IMR-90 (cell line): Measurements from ENCODE around the gene CFAP58. TPM values are rescaled to one million over a fixed set of nuclear protein-coding genes. Genes with fewer than 3 reads are reported as not detected.
A peak's percentile ranks its signal among the peaks of the same experiment; 100 is the strongest.

Experiments
- ATAC-seq: fragments of 200-7000 bp; cut with Tn5 transposase; 2 replicates; pipeline ENCODE4 v1.9.1; 2020; ENCODE audit warnings: low read depth, mild to moderate bottlenecking, moderate library complexity
- BruUV-seq: library from RNA; stranded (reverse); fragments of 400-500 nt; replicated peaks from 2 replicates; lab custom pipeline; 2021; lab: Mats Ljungman, UMichigan
- CTCF ChIA-PET: fragments of 300-600 bp; formaldehyde crosslinking; extraction: SDS; loops from one replicate; lab custom pipeline; 2021; ENCODE audit warnings: antibody characterized with exemption; lab: Yijun Ruan, JAX
- POLR2A ChIA-PET: fragments of 300-600 bp; sonication (Branson Sonifier 250); formaldehyde crosslinking; loops from one replicate; lab custom pipeline; 2022; ENCODE audit warnings: antibody characterized with exemption; ENCODE audit not compliant: unreplicated experiment; lab: Charles Lee
- DNase-seq: peaks from one replicate; pipeline ENCODE4 v3.0.0; 2013
- H2AFZ ChIP-seq: replicated peaks from 2 replicates; pipeline ENCODE3; 2013; ENCODE audit warnings: low read length, mild to moderate bottlenecking; ENCODE audit not compliant: poor library complexity
- H2AK5ac ChIP-seq: 2 replicates; pipeline ENCODE4 v1.6.1; 2013; ENCODE audit warnings: low read depth, low read length, inconsistent platforms
- H2AK9ac ChIP-seq: replicated peaks from 2 replicates; pipeline ENCODE3; 2013; ENCODE audit warnings: mild to moderate bottlenecking, low read depth, low read length, moderate library complexity; ENCODE audit not compliant: poor library complexity
- H2BK120ac ChIP-seq: 2 replicates; pipeline ENCODE4 v1.6.1; 2013; ENCODE audit warnings: low read depth, low read length, inconsistent platforms
- H2BK15ac ChIP-seq: 3 replicates; pipeline ENCODE4 v1.6.1; 2013; ENCODE audit warnings: low read depth, low read length, inconsistent platforms
- H2BK20ac ChIP-seq: 2 replicates; pipeline ENCODE4 v1.6.1; 2013; ENCODE audit warnings: low read depth, mild to moderate bottlenecking, inconsistent platforms, low read length, moderate library complexity
- H2BK5ac ChIP-seq: 2 replicates; pipeline ENCODE4 v1.6.1; 2013; ENCODE audit warnings: mild to moderate bottlenecking, low read depth, low read length, inconsistent platforms; ENCODE audit not compliant: poor library complexity, severe bottlenecking
- H3K14ac ChIP-seq: replicated peaks from 2 replicates; pipeline ENCODE4 v1.6.1; 2013; ENCODE audit warnings: low read depth, low read length, inconsistent platforms
- H3K18ac ChIP-seq: 2 replicates; pipeline ENCODE4 v1.6.1; 2013; ENCODE audit warnings: low read depth, low read length, control low read depth
- H3K23ac ChIP-seq: 2 replicates; pipeline ENCODE4 v1.6.1; 2013; ENCODE audit warnings: low read depth, low read length, inconsistent platforms
- H3K27ac ChIP-seq: 2 replicates; pipeline ENCODE4 v1.5.1; 2013; ENCODE audit warnings: mild to moderate bottlenecking, control low read depth, low read length; ENCODE audit not compliant: insufficient read depth
- H3K27me3 ChIP-seq: 2 replicates; pipeline ENCODE4 v1.6.1; 2013; ENCODE audit warnings: low read length; ENCODE audit not compliant: control insufficient read depth, insufficient read depth
- H3K36me3 ChIP-seq: 2 replicates; pipeline ENCODE4 v1.6.1; 2013; ENCODE audit warnings: low read length, mixed read lengths; ENCODE audit not compliant: control insufficient read depth, insufficient read depth
- H3K4ac ChIP-seq: 2 replicates; pipeline ENCODE4 v1.6.1; 2013; ENCODE audit warnings: low read depth, low read length, inconsistent platforms
- H3K4me1 ChIP-seq: 2 replicates; pipeline ENCODE4 v1.6.1; 2013; ENCODE audit warnings: low read length, mixed read lengths; ENCODE audit not compliant: control insufficient read depth, insufficient read depth
- H3K4me2 ChIP-seq: 2 replicates; pipeline ENCODE4 v1.6.1; 2013; ENCODE audit warnings: low read depth, mild to moderate bottlenecking, control low read depth, low read length, moderate library complexity
- H3K4me3 ChIP-seq: 2 replicates; pipeline ENCODE4 v1.5.1; 2013; ENCODE audit warnings: low read depth, mild to moderate bottlenecking, control low read depth, low read length, moderate library complexity; ENCODE audit not compliant: insufficient read depth
- H3K56ac ChIP-seq: 2 replicates; pipeline ENCODE4 v1.6.1; 2013; ENCODE audit warnings: low read length, inconsistent platforms; ENCODE audit not compliant: insufficient read depth; ENCODE audit errors: extremely low read depth
- H3K79me1 ChIP-seq, 2 experiments: 2 replicates each; pipeline ENCODE4 v1.6.1; 2013; ENCODE audit warnings: low read length in 2 of 2, inconsistent platforms in 1 of 2, low read depth in 1 of 2
- H3K9ac ChIP-seq: 2 replicates; pipeline ENCODE4 v1.6.1; 2013; ENCODE audit warnings: low read depth, low read length, control low read depth
- H3K9me1 ChIP-seq: 2 replicates; pipeline ENCODE4 v1.6.1; 2013; ENCODE audit warnings: low read length, inconsistent platforms; ENCODE audit not compliant: insufficient read depth
- H3K9me3 ChIP-seq: 2 replicates; pipeline ENCODE4 v1.6.1; 2013; ENCODE audit warnings: low read length; ENCODE audit not compliant: control insufficient read depth, insufficient read depth
- H4K20me1 ChIP-seq: 2 replicates; pipeline ENCODE4 v1.6.1; 2013; ENCODE audit warnings: low read length, inconsistent platforms; ENCODE audit not compliant: insufficient read depth
- H4K5ac ChIP-seq: 2 replicates; pipeline ENCODE4 v1.6.1; 2013; ENCODE audit warnings: mild to moderate bottlenecking, low read depth, low read length, control low read depth
- H4K8ac ChIP-seq, 2 experiments: 2 replicates each; pipeline ENCODE4 v1.6.1; 2013; ENCODE audit warnings: low read depth in 2 of 2, low read length in 2 of 2, control low read depth in 1 of 2, inconsistent platforms in 1 of 2
- H4K91ac ChIP-seq: 2 replicates; pipeline ENCODE4 v1.6.1; 2013; ENCODE audit warnings: low read depth, low read length, inconsistent platforms; ENCODE audit not compliant: insufficient read depth
- CEBPB ChIP-seq: IDR thresholded peaks from 2 replicates; pipeline ENCODE4 v1.6.1; 2012; ENCODE audit warnings: low read depth, low read length, improper control_type of control experiment
- FOS ChIP-seq: fragments of 150-350 bp; IDR thresholded peaks from 2 replicates; pipeline ENCODE4 v1.6.1; 2016; ENCODE audit warnings: low read depth, low read length
- POLR2A ChIP-seq: IDR thresholded peaks from 2 replicates; pipeline ENCODE4 v1.6.1; 2012; ENCODE audit warnings: mild to moderate bottlenecking, low read depth, low read length
- RFX5 ChIP-seq: IDR thresholded peaks from 2 replicates; pipeline ENCODE4 v1.8.0; 2012; ENCODE audit warnings: low read depth, mild to moderate bottlenecking, low read length, moderate library complexity
- SMC3 ChIP-seq: fragments of 150-350 bp; IDR thresholded peaks from 2 replicates; pipeline ENCODE4 v1.6.1; 2016; ENCODE audit warnings: low read depth, mild to moderate bottlenecking, antibody characterized with exemption, low read length, moderate library complexity
- WGBS, 2 experiments: methylation state at CpG; one replicate each; pipeline versions ENCODE4 v1.1.5 to v1.1.7; 2013; ENCODE audit warnings: missing lambda C conversion rate in 2 of 2; ENCODE audit not compliant: insufficient read length in 1 of 2; ENCODE audit errors: extremely low coverage in 2 of 2; 5-methylcytosine and 5-hydroxymethylcytosine counted together
- dilution Hi-C: fragments of 300-500 bp; cut with HindIII; formaldehyde crosslinking; loops from one replicate; pipeline ENCODE4 v1.14.3; 2018; ENCODE audit warnings: low sequenced_read_pairs; ENCODE audit not compliant: unreplicated experiment
- in situ Hi-C: fragments of 300-500 bp; cut with MboI; formaldehyde crosslinking; loops from 3 replicates; pipeline ENCODE4 v1.14.3; 2019; ENCODE audit warnings: low sequenced_read_pairs, inconsistent platforms, mixed read lengths
- intact Hi-C: fragments of 100-400 bp; cut with micrococcal nuclease; formaldehyde crosslinking; loops from 2 replicates; pipeline ENCODE4 v1.10.0; 2022
- polyA plus RNA-seq, 3 experiments: library from polyadenylated mRNA; depleted of rRNA; stranded (reverse); fragments of >200 nt; gene quantifications; 2 replicates each; pipeline ENCODE4 v1.2.3, GENCODE V29; 2012; ENCODE audit warnings: low replicate concordance in 1 of 3
- total RNA-seq: library from RNA; depleted of rRNA; stranded (reverse); fragments of >200 nt; gene quantifications from 2 replicates; pipeline ENCODE4 v1.2.3, GENCODE V29; 2012

The CFAP58 gene
- total and polyA plus RNA-seq, 2 of the 4 experiments (the other 2 are of a cell fraction), result 0.36 to 0.72 TPM

DNA sequence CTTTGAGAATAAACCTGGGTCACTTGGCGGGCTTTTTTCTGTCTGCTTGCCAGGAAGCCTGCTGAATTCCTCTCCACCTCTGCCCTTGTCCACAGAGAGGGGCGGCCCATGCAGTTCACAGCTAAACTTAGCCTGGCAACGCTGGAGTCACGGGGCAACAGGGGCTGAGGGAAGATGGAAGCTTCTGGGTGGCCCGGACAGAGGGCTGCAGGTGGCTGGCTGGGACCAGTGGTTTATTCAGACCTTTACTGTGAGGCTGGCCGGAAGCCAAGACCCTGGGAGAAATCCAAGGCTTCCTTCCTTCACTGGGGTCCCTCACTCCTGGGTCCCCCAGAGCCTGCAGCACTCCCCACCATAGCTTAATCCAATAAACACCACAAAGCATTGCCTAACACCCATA is 32.4 kb upstream of the CFAP58 start:
- Histone ChIP-seq H3K79me1 (peaks cover 10 to 92% of the 10 kb centered on the region in 2 experiments), H2AK5ac (no peak overlapping the region), H2BK5ac (no peak overlapping the region), H3K36me3 (no peaks in the 10 kb centered on the region; the same call in 1 of the 2 replicates), H3K4me1 (peaks cover 43% of the 10 kb centered on the region), H3K4ac (no peak overlapping the region), H3K27me3 (no peaks in the 10 kb centered on the region), H3K23ac (no peak overlapping the region), H4K91ac (no peak overlapping the region), H3K9me1 (peaks cover 68% of the 10 kb centered on the region), H4K8ac (no peak overlapping the region; a peak in 1 of 4 replicates), H2BK20ac (no peak overlapping the region), H3K56ac (no peak overlapping the region), H3K4me2 (no peak overlapping the region), H3K9me3 (no peaks in the 10 kb centered on the region), H2AFZ (no peak overlapping the region), H3K9ac (no peak overlapping the region), H2BK120ac (no peak overlapping the region), H3K27ac (no peak overlapping the region), H2AK9ac (no peak overlapping the region), H4K5ac (no peak overlapping the region), H3K18ac (no peak overlapping the region), H3K4me3 (no peak overlapping the region), H3K14ac (no peak overlapping the region), H4K20me1 (peaks cover 98% of the 10 kb centered on the region), H2BK15ac (no peak overlapping the region)
- no TSS peak for BruUV-seq
- DNase-seq (no peak), ATAC-seq (no peak)
- in situ Hi-C loops (no loop called here), dilution Hi-C loops (no loop called here), intact Hi-C loops (no loop called here)
- ChIA-PET CTCF (interaction anchor here (0.7 to 1.1 kb wide), 3 partner anchors 11 to 15 kb away, joined by 3 read pairs; no protein-coding TSS in a partner anchor), POLR2A (interaction anchor here (1.3 kb wide), 1 partner anchor 9 kb away, joined by 3 read pairs; no protein-coding TSS in a partner anchor)
- WGBS, 2 experiments, result no CpG with 5 or more reads among the region's 6 CpGs
- TF ChIP-seq SMC3, result no peak
- TF ChIP-seq FOS, result no peak
- 0 out of 2 replicates have a peak, but pooled peaks have one; percentile 1 for TF ChIP-seq POLR2A
- TF ChIP-seq RFX5, result no peak
- TF ChIP-seq CEBPB, result no peak
